HepG2 (cell line): ENCODE data around the gene CD300LF. TPM values are rescaled to one million over a fixed set of nuclear protein-coding genes. Genes with fewer than 3 reads are reported as not detected.

Experiments used
- ADNP ChIP-seq: sonication (generic); formaldehyde crosslinking; IDR thresholded peaks from 2 replicates; pipeline ENCODE4 v1.4.0; 2020; ENCODE audit warnings: missing genetic modification reagents
- GZF1 ChIP-seq: sonication (generic); formaldehyde crosslinking; IDR thresholded peaks from 2 replicates; pipeline ENCODE4 v1.5.1; 2020; ENCODE audit warnings: mild to moderate bottlenecking, missing genetic modification reagents
- MXI1 ChIP-seq: IDR thresholded peaks from 3 replicates; pipeline ENCODE4 v1.6.1; 2012; ENCODE audit warnings: low read depth, low read length, inconsistent platforms, borderline replicate concordance
- NFYB ChIP-seq: sonication (generic); formaldehyde crosslinking; IDR thresholded peaks from 2 replicates; pipeline ENCODE4 v1.4.0; 2020; ENCODE audit warnings: missing genetic modification reagents
- NR2C2 ChIP-seq: sonication (generic); formaldehyde crosslinking; IDR thresholded peaks from 2 replicates; pipeline ENCODE4 v1.4.0; 2020; ENCODE audit warnings: missing genetic modification reagents, mild to moderate bottlenecking, moderate library complexity, borderline replicate concordance
- PHB2 ChIP-seq: fragments of 450-650 bp; IDR thresholded peaks from 2 replicates; pipeline ENCODE4 v1.6.1; 2018; ENCODE audit not compliant: partially characterized antibody
- RAD51 ChIP-seq: fragments of 450-650 bp; IDR thresholded peaks from 2 replicates; pipeline ENCODE4 v1.6.1; 2016; ENCODE audit warnings: borderline replicate concordance
- RBAK ChIP-seq: sonication (generic); formaldehyde crosslinking; IDR thresholded peaks from 2 replicates; pipeline ENCODE4 v1.5.1; 2020; ENCODE audit warnings: mild to moderate bottlenecking, missing genetic modification reagents
- RFX5 ChIP-seq: IDR thresholded peaks from 2 replicates; pipeline ENCODE4 v1.6.1; 2011; ENCODE audit warnings: low read depth, low read length, improper control_type of control experiment
- RXRA ChIP-seq: sonication (generic); formaldehyde crosslinking; IDR thresholded peaks from 2 replicates; pipeline ENCODE4 v1.5.1; 2020; ENCODE audit warnings: missing genetic modification reagents
- SRSF1 ChIP-seq: fragments of 200-400 bp; formaldehyde crosslinking; optimal IDR thresholded peaks from 2 replicates; pipeline ENCODE3; 2017; ENCODE audit warnings: mild to moderate bottlenecking, low read depth, low read length, moderate library complexity
- TBP ChIP-seq: sonication (generic); formaldehyde crosslinking; IDR thresholded peaks from 2 replicates; pipeline ENCODE4 v1.5.0; 2020; ENCODE audit warnings: missing genetic modification reagents
- TOE1 ChIP-seq: sonication (generic); formaldehyde crosslinking; IDR thresholded peaks from 2 replicates; pipeline ENCODE4 v1.4.0; 2020; ENCODE audit warnings: mild to moderate bottlenecking, missing genetic modification reagents
- ZBTB7B ChIP-seq: sonication (generic); formaldehyde crosslinking; IDR thresholded peaks from 2 replicates; pipeline ENCODE4 v1.4.0; 2020; ENCODE audit warnings: missing genetic modification reagents
- ZFP36L1 ChIP-seq: sonication (generic); formaldehyde crosslinking; IDR thresholded peaks from 2 replicates; pipeline ENCODE4 v1.8.0; 2022; ENCODE audit warnings: mild to moderate bottlenecking, missing genetic modification reagents, moderate library complexity
- ZNF253 ChIP-seq: sonication (generic); formaldehyde crosslinking; IDR thresholded peaks from 2 replicates; pipeline ENCODE4 v1.8.0; 2022; ENCODE audit warnings: mild to moderate bottlenecking, missing genetic modification reagents, borderline replicate concordance
- polyA plus RNA-seq, 8 experiments: library from polyadenylated mRNA; depleted of rRNA in 3 of 8; stranded (reverse) in 7 of 8; unstranded in 1 of 8; fragments of >200 nt; fragmentation: Illumina TruSeq in 4 of 8; extraction: Trizol in 4 of 8; gene quantifications; 2 replicates each; pipeline versions ENCODE4 v1.2.1 to v1.2.3, GENCODE V29; 2011 to 2016; ENCODE audit warnings: low read depth in 4 of 8, missing spikeins in 1 of 8, mixed read lengths in 1 of 8; ENCODE audit not compliant: insufficient read depth in 1 of 8
- total RNA-seq, 5 experiments: library from RNA; depleted of rRNA; stranded (reverse); fragments of >200 nt; fragmentation: Illumina TruSeq; extraction: Trizol; gene quantifications; 2 replicates each; pipeline ENCODE4 v1.2.3, GENCODE V29; 2016; ENCODE audit warnings: low read depth in 1 of 5
- TF ChIP-seq, protein P1 (sequence below): sonication (generic); formaldehyde crosslinking; IDR thresholded peaks from 2 replicates; pipeline ENCODE4 v1.4.0; 2020; ENCODE audit warnings: missing genetic modification reagents
- TF ChIP-seq, protein P2 (sequence below): sonication (generic); formaldehyde crosslinking; IDR thresholded peaks from 2 replicates; pipeline ENCODE4 v1.5.0; 2020; ENCODE audit warnings: missing genetic modification reagents, mild to moderate bottlenecking, borderline replicate concordance

Gene CD300LF
- total and polyA plus RNA-seq, 2 of the 13 experiments (the other 11 are each of a cell fraction or from before 2014, with no cell fraction given): not detected

DNA sequence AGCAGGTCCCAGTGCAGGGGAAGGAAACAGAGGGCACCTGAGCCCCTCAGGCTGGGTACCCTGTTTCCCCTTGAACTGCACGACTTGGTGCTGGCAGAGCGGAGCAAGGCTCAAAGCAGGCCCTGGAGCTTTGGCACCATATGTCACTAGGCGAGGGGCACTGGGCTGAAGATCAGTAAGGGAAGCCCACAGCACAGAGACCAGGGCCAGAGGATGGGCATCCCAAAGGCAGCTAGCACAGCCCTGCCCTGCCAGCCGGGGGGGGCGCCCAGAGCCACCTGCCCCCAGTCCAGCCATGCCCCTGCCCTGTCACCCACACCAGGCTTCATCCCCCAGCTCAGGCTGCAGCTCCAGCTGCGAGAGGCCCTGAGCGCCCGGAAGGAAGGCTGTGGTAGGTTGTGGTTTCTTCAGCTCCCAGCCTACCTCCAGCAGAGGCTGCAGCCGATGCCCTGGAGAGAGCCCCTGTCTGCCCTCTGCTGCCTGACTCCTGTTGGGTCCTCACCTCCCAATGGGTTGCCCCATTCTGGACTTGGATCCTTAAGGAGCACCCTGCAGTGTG lies 46.6 kb upstream of the CD300LF start (continued):
- no peak for TF ChIP-seq TBP (CRISPR knock-in tag)
- TF ChIP-seq, protein P1, sequence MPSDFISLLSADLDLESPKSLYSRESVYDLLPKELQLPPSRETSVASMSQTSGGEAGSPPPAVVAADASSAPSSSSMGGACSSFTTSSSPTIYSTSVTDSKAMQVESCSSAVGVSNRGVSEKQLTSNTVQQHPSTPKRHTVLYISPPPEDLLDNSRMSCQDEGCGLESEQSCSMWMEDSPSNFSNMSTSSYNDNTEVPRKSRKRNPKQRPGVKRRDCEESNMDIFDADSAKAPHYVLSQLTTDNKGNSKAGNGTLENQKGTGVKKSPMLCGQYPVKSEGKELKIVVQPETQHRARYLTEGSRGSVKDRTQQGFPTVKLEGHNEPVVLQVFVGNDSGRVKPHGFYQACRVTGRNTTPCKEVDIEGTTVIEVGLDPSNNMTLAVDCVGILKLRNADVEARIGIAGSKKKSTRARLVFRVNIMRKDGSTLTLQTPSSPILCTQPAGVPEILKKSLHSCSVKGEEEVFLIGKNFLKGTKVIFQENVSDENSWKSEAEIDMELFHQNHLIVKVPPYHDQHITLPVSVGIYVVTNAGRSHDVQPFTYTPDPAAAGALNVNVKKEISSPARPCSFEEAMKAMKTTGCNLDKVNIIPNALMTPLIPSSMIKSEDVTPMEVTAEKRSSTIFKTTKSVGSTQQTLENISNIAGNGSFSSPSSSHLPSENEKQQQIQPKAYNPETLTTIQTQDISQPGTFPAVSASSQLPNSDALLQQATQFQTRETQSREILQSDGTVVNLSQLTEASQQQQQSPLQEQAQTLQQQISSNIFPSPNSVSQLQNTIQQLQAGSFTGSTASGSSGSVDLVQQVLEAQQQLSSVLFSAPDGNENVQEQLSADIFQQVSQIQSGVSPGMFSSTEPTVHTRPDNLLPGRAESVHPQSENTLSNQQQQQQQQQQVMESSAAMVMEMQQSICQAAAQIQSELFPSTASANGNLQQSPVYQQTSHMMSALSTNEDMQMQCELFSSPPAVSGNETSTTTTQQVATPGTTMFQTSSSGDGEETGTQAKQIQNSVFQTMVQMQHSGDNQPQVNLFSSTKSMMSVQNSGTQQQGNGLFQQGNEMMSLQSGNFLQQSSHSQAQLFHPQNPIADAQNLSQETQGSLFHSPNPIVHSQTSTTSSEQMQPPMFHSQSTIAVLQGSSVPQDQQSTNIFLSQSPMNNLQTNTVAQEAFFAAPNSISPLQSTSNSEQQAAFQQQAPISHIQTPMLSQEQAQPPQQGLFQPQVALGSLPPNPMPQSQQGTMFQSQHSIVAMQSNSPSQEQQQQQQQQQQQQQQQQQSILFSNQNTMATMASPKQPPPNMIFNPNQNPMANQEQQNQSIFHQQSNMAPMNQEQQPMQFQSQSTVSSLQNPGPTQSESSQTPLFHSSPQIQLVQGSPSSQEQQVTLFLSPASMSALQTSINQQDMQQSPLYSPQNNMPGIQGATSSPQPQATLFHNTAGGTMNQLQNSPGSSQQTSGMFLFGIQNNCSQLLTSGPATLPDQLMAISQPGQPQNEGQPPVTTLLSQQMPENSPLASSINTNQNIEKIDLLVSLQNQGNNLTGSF (CRISPR knock-in tag): no peak
- TF ChIP-seq, protein P2, sequence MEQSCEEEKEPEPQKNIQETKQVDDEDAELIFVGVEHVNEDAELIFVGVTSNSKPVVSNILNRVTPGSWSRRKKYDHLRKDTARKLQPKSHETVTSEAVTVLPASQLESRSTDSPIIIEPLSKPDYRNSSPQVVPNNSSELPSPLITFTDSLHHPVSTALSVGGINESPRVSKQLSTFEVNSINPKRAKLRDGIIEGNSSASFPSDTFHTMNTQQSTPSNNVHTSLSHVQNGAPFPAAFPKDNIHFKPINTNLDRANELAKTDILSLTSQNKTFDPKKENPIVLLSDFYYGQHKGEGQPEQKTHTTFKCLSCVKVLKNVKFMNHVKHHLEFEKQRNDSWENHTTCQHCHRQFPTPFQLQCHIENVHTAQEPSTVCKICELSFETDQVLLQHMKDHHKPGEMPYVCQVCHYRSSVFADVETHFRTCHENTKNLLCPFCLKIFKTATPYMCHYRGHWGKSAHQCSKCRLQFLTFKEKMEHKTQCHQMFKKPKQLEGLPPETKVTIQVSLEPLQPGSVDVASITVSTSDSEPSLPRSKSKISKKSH (CRISPR knock-in tag): 0 out of 2 replicates have a peak, but pooled peaks have one; percentile 14
- TF ChIP-seq MXI1: no peak
- TF ChIP-seq GZF1 (CRISPR knock-in tag): no peak
- no peak for TF ChIP-seq NFYB (CRISPR knock-in tag)
- no peak for TF ChIP-seq RFX5
- no peak for TF ChIP-seq RAD51
- no peak for TF ChIP-seq RXRA (CRISPR knock-in tag)
- no peak for TF ChIP-seq RBAK
- no peak for TF ChIP-seq ZBTB7B (CRISPR knock-in tag)
- TF ChIP-seq SRSF1: peak; percentile 26
- TF ChIP-seq ADNP: no peak
- no peak for TF ChIP-seq PHB2
- TF ChIP-seq ZFP36L1 (CRISPR knock-in tag): no peak
- no peak for TF ChIP-seq TOE1 (CRISPR knock-in tag)
- no peak for TF ChIP-seq ZNF253 (CRISPR knock-in tag)
- no peak for TF ChIP-seq NR2C2 (CRISPR knock-in tag)
